ENCODE results near the gene ZBTB20. TPM values are rescaled to one million over a fixed set of nuclear protein-coding genes. Genes with fewer than 3 reads are reported as not detected.

The ZBTB20 gene
- polyA plus RNA-seq, 1 donor from 2014 or later = 4.8 TPM

- H3F3A ChIP-seq (ENCODE audit: insufficient read depth, low read length, poor library complexity, severe bottlenecking) = no peaks in the 10 kb centered on the region
- H4K20me1 ChIP-seq (ENCODE audit: insufficient read depth) = no peaks in the 10 kb centered on the region
- no peaks in the 10 kb centered on the region for H3K9me2 ChIP-seq (ENCODE audit: insufficient read depth, low read length)
- no peaks in the 10 kb centered on the region for H3K79me2 ChIP-seq (replicated peaks; ENCODE audit: insufficient read depth, low read length)
- no peaks in the 10 kb centered on the region for H3K27me3 ChIP-seq (ENCODE audit: insufficient read depth, low read depth, low read length)
- no peak overlapping the region for H3K9ac ChIP-seq (ENCODE audit: low read length)
- H3K27ac ChIP-seq (ENCODE audit: low read length) = no peak overlapping the region
- H2AFZ ChIP-seq (ENCODE audit: low read depth, low read length) = no peak overlapping the region
- no peaks in the 10 kb centered on the region for H3K9me3 ChIP-seq (ENCODE audit: low read length)
- H3K4me2 ChIP-seq (ENCODE audit: low read length) = no peak overlapping the region
- H3K36me3 ChIP-seq (ENCODE audit: insufficient read depth, low read length) = no peaks in the 10 kb centered on the region
- no peak overlapping the region for H3K4me3 ChIP-seq (ENCODE audit: low read length)
- TF ChIP-seq SMC3 (conservative IDR thresholded peaks at IDR 0.05; ENCODE audit: poor library complexity) (no peak), POLR2AphosphoS5 (IDR thresholded peaks at IDR 0.05) (no peak), CTCF (IDR thresholded peaks at IDR 0.05; ENCODE audit: poor library complexity, severe bottlenecking) (no peak), EP300 (conservative IDR thresholded peaks at IDR 0.05; ENCODE audit: poor library complexity, severe bottlenecking) (no peak), TAF1 (IDR thresholded peaks at IDR 0.05; ENCODE audit: low read depth) (no peak), MXI1 (conservative IDR thresholded peaks at IDR 0.05; ENCODE audit: poor library complexity, severe bottlenecking) (no peak), REST (IDR thresholded peaks at IDR 0.05; ENCODE audit: borderline replicate concordance) (no peak), RAD21 (conservative IDR thresholded peaks at IDR 0.05) (no peak), EZH2 (IDR thresholded peaks at IDR 0.05; ENCODE audit: borderline replicate concordance, insufficient read depth, low read length, poor library complexity, severe bottlenecking) (no peak)
Measured at GRCh38 chr3:115085197-115085865, 61.8 kb downstream of the ZBTB20 start.

GRCh38 chr3:115084686-115085085, 62.4 kb downstream of the ZBTB20 start:
- Histone ChIP-seq H3F3A (ENCODE audit: insufficient read depth, low read length, poor library complexity, severe bottlenecking) (no peaks in the 10 kb centered on the region), H3K27ac (ENCODE audit: low read length) (no peak overlapping the region), H2AFZ (ENCODE audit: low read depth, low read length) (no peak overlapping the region), H3K9ac (ENCODE audit: low read length) (no peak overlapping the region), H3K9me2 (ENCODE audit: insufficient read depth, low read length) (no peaks in the 10 kb centered on the region), H3K27me3 (ENCODE audit: insufficient read depth, low read depth, low read length) (no peaks in the 10 kb centered on the region), H3K4me2 (ENCODE audit: low read length) (no peak overlapping the region), H3K36me3 (ENCODE audit: insufficient read depth, low read length) (no peaks in the 10 kb centered on the region), H3K79me2 (replicated peaks; ENCODE audit: insufficient read depth, low read length) (no peaks in the 10 kb centered on the region), H4K20me1 (ENCODE audit: insufficient read depth) (no peaks in the 10 kb centered on the region), H3K9me3 (ENCODE audit: low read length) (no peaks in the 10 kb centered on the region), H3K4me3 (ENCODE audit: low read length) (no peak overlapping the region)
- TF ChIP-seq SMC3 (conservative IDR thresholded peaks at IDR 0.05; ENCODE audit: poor library complexity) (no peak), RAD21 (conservative IDR thresholded peaks at IDR 0.05) (no peak), EZH2 (IDR thresholded peaks at IDR 0.05; ENCODE audit: borderline replicate concordance, insufficient read depth, low read length, poor library complexity, severe bottlenecking) (no peak), POLR2AphosphoS5 (IDR thresholded peaks at IDR 0.05) (no peak), CTCF (IDR thresholded peaks at IDR 0.05; ENCODE audit: poor library complexity, severe bottlenecking) (no peak), REST (IDR thresholded peaks at IDR 0.05; ENCODE audit: borderline replicate concordance) (no peak), MXI1 (conservative IDR thresholded peaks at IDR 0.05; ENCODE audit: poor library complexity, severe bottlenecking) (no peak), TAF1 (IDR thresholded peaks at IDR 0.05; ENCODE audit: low read depth) (no peak), EP300 (conservative IDR thresholded peaks at IDR 0.05; ENCODE audit: poor library complexity, severe bottlenecking) (no peak)

Measured in neural cell (in vitro differentiated cells).